Sigmoid colon (tissue), 4 donors: ENCODE measurements around the gene SLIT3.

Source experiments
- POLR2A ChIP-seq, 2 donors: fragments of 450-650 bp; IDR thresholded peaks; one replicate each; pipeline ENCODE4 v1.6.1; 2016; ENCODE audit warnings: antibody characterized with exemption in 2 of 2, mild to moderate bottlenecking in 2 of 2, moderate library complexity in 2 of 2
- POLR2AphosphoS5 ChIP-seq, 4 donors: sonication (generic); formaldehyde crosslinking; IDR thresholded peaks; one replicate each; pipeline ENCODE4 v1.6.1; 2017; ENCODE audit warnings: antibody characterized with exemption in 4 of 4

GRCh38 chr5:169079697-169080096 lies 221.2 kb downstream of the SLIT3 start:
- TF ChIP-seq POLR2AphosphoS5 (IDR thresholded peaks at IDR 0.05) (no peak), POLR2A (IDR thresholded peaks at IDR 0.05) (no peak)
